GM12864 (cell line): ENCODE results near the gene NDC80.

Experiments
- DNase-seq: peaks from one replicate; pipeline ENCODE4 v3.0.0-alpha.2; 2011; ENCODE audit warnings: low read depth
- H3K4me3 ChIP-seq: 2 replicates; pipeline ENCODE4 v1.5.1; 2011; ENCODE audit warnings: mild to moderate bottlenecking, low read depth, low read length, control low read depth
- CTCF ChIP-seq: IDR thresholded peaks from 2 replicates; pipeline ENCODE4 v1.5.1; 2011; ENCODE audit warnings: low read depth, mild to moderate bottlenecking, moderate library complexity, low read length, control low read depth, inconsistent platforms; ENCODE audit errors: missing control alignments

The NDC80 gene

DNA sequence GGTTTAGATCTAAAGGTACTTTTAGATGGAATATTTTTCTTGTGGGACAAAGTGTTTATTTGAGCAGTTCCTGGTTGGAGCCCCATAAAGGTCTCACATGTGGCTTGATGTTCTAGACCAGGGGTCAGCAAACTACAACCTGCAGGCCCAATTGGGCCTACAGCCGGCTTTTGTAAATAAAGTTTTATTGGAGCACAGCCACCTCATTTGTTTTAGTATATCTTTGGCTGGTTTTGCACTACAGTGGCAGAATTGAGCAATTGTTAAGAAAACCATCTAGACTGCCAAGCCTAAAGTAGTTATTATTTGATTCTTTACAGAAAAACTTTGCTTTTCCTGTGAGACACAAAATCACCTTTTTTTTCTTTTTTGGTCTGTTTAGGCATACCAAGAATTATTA is 41.6 kb downstream of the NDC80 start:
- TF ChIP-seq CTCF: no peak
- no peak for DNase-seq
- no peak overlapping the region for H3K4me3 ChIP-seq

DNA sequence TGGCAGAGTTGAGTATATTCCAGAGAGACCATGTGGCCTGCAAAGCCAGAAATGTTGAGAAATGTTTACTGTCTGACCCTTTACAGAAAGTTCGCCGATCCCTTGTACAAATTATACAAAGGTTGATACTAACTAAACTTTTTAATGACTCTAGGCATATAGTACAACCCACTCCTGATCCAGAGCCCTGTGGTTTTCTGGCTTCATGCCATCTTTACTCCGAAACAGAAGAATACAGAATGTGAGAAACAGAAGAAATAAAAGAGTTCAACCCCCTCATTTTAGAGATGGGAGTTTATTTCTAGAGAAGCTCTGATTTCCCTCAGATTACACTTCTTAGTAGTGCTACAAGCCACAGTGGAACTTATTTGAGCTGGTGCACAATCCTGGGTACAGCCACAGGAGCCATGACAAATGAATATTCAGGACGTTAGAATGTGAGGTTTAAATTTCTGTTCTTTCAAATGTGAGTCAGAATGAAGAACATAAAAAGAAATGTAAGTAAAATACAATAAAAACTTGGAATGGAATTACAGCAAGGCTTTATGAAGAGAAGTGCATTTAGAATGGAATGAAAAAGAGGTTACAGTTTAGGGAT is 46.1 kb downstream of the NDC80 start:
- no peak overlapping the region for H3K4me3 ChIP-seq
- no peak for TF ChIP-seq CTCF
- no peak for DNase-seq

GRCh38 chr18:2618009-2618408 is 46.7 kb downstream of the NDC80 start:
- no peak overlapping the region for H3K4me3 ChIP-seq
- TF ChIP-seq CTCF: no peak
- DNase-seq: no peak

GRCh38 chr18:2625217-2625616 is 53.9 kb downstream of the NDC80 start:
- H3K4me3 ChIP-seq: no peak overlapping the region
- TF ChIP-seq CTCF: no peak
- DNase-seq: no peak

- no peak overlapping the region for H3K4me3 ChIP-seq
- no peak for TF ChIP-seq CTCF
- no peak for DNase-seq
Measured at GRCh38 chr18:2627821-2628276, 56.5 kb downstream of the NDC80 start.

DNA sequence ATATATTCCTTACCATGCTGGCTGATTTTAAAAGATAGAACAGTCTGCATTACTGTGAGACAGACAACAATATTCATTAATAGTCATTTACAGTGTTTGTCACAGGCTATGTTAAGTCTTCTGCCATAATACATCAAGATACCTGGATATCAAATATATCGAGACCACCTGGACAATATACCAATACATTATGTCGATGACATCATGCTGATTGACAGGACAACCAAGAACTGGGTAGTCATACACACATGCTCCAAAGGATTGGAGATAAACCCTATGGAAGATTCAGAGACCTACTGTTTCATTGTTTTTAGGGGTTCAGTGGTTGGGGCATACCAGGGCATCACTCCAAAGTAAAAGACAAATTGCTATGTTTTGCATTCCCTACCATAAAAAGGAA is 57.6 kb downstream of the NDC80 start:
- no peak for TF ChIP-seq CTCF
- no peak for DNase-seq
- no peak overlapping the region for H3K4me3 ChIP-seq

DNA sequence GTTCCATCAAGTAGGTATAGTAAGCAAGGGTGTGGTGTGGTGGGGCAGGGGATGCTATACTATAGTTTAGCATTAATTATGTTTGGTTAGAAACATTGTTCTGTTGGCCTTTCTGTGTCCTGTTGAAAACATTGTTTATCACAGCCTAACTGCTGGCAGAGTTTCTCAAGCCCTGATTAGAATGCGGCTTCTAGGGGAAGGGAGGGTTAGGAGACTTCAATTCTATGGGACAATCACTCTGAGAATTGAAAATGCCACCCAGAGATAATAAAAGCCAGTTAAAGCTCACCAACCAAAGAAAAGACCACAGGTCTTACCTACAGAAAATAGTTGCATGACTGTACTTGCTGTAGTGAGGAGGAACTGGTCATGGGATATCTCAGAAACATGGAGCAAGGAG is 64.2 kb downstream of the NDC80 start:
- H3K4me3 ChIP-seq: no peak overlapping the region
- no peak for TF ChIP-seq CTCF
- no peak for DNase-seq
